ENCODE results near the gene HPCA. TPM values are rescaled to one million over a fixed set of nuclear protein-coding genes. Genes with fewer than 3 reads are reported as not detected.

The HPCA gene
- polyA plus RNA-seq, 1 donor (not counting 4 experiments of a cell fraction or from before 2014, with no cell fraction given), result not detected

DNA sequence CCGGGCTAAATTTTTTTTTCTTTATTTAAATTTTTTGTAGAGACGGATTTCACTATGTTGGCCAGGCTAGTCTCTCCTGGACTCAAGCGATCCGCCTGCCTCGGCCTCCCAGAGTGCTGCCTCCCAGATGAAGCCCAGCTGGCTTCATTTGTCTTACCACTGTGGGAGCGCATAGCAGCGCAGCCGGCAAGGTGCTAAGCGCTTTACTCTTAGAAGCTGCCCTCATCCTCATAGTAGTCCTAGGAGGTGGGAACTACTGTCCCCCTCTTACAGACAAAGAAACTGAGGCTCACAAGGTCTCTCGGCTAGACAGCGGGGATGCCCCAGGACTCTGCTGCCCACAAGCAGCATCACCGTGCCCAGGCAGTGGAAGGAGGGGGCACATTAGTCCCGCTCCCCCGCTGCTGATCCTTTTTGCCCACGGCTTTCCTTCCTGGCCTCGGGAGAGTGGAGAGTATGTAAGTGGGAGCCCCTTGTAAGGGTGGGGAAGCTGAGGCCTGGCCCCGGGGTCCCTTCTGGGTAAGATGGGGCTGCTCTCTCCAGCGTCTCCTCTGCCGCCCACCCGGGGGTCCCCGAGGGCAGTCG is 14.2 kb downstream of the HPCA start:
- Histone ChIP-seq H4K20me1 (ENCODE audit: control insufficient read depth, extremely low read depth, insufficient read depth, low read length) (no peaks in the 10 kb centered on the region), H3K27ac (ENCODE audit: control insufficient read depth, insufficient read depth, low read length) (peak overlapping the region; percentile 42), H3K27me3 (ENCODE audit: control insufficient read depth, extremely low read depth, insufficient read depth, low read length) (no peaks in the 10 kb centered on the region), H3K4me3 (ENCODE audit: control insufficient read depth in 2 of 3, extremely low read depth in 1 of 3, insufficient read depth in 2 of 3, low read depth in 1 of 3, low read length in 3 of 3) (peak overlapping the region; percentile 66 to 84 (median 83)), H3K4me1 (ENCODE audit: control insufficient read depth, extremely low read depth, insufficient read depth, low read length) (peaks cover 32% of the 10 kb centered on the region), H3K9me3 (ENCODE audit: control insufficient read depth, low read depth, low read length) (no peaks in the 10 kb centered on the region), H3K79me2 (ENCODE audit: control insufficient read depth, insufficient read depth, low read length) (peaks cover 9% of the 10 kb centered on the region), H3K36me3 (ENCODE audit: control insufficient read depth in 2 of 2, extremely low read depth in 1 of 2, insufficient read depth in 2 of 2, low read length in 2 of 2) (peaks cover 2 to 14% of the 10 kb centered on the region in 2 experiments), H3K9me1 (ENCODE audit: control insufficient read depth, extremely low read depth, insufficient read depth, low read length) (no peaks in the 10 kb centered on the region), H3K9ac (ENCODE audit: control insufficient read depth, extremely low read depth, insufficient read depth, low read length) (peak overlapping the region; percentile 84), H3K4me2 (ENCODE audit: control insufficient read depth, extremely low read depth, insufficient read depth, low read depth, low read length) (peak overlapping the region; percentile 90), H2AFZ (ENCODE audit: control insufficient read depth, low read length) (peak overlapping the region; percentile 66)
- dilution Hi-C loops (cut with MboI; ENCODE audit: extremely low pct_ligation_motif_present, low sequenced_read_pairs), result no loop called here
- no peak for FAIRE-seq
- no peak for DNase-seq (ENCODE audit: low read depth, low spot score)
- no peak for TF ChIP-seq EZH2 (IDR thresholded peaks at IDR 0.05; ENCODE audit: low read length)
- no peak for TF ChIP-seq CTCF (optimal IDR thresholded peaks at IDR 0.05 in 1 of 3, IDR thresholded peaks at IDR 0.05 in 1 of 3, conservative IDR thresholded peaks at IDR 0.05 in 1 of 3; ENCODE audit: extremely low read depth in 1 of 3, insufficient read depth in 2 of 3, low read length in 3 of 3)

GRCh38 chr1:32900956-32901822 is 14.9 kb downstream of the HPCA start, which contains the start of gene TMEM54:
Gene TMEM54, minus strand, starts transcription at chr1:32901389. Its CDS starts 151 bp downstream, at chr1:32901238.
- peaks cover 0 to 8% of the 10 kb centered on the region in 2 experiments for H3K36me3 ChIP-seq (ENCODE audit: control insufficient read depth in 2 of 2, extremely low read depth in 1 of 2, insufficient read depth in 2 of 2, low read length in 2 of 2)
- dilution Hi-C loops (cut with MboI; ENCODE audit: extremely low pct_ligation_motif_present, low sequenced_read_pairs), result no loop called here
- TF ChIP-seq CTCF (optimal IDR thresholded peaks at IDR 0.05 in 1 of 3, IDR thresholded peaks at IDR 0.05 in 1 of 3, conservative IDR thresholded peaks at IDR 0.05 in 1 of 3; ENCODE audit: extremely low read depth in 1 of 3, insufficient read depth in 2 of 3, low read length in 3 of 3), result no peak
- TF ChIP-seq EZH2 (IDR thresholded peaks at IDR 0.05; ENCODE audit: low read length), result no peak
- FAIRE-seq, result no peak
- H2AFZ ChIP-seq (ENCODE audit: control insufficient read depth, low read length), result peak within 1 kb of the TSS; percentile 66
- H3K79me2 ChIP-seq (ENCODE audit: control insufficient read depth, insufficient read depth, low read length), result peaks cover 9% of the 10 kb centered on the region
- DNase-seq (ENCODE audit: low read depth, low spot score), result no peak
- H4K20me1 ChIP-seq (ENCODE audit: control insufficient read depth, extremely low read depth, insufficient read depth, low read length), result no peaks in the 10 kb centered on the region
- H3K27me3 ChIP-seq (ENCODE audit: control insufficient read depth, extremely low read depth, insufficient read depth, low read length), result no peaks in the 10 kb centered on the region
- H3K4me2 ChIP-seq (ENCODE audit: control insufficient read depth, extremely low read depth, insufficient read depth, low read depth, low read length), result peak within 1 kb of the TSS; percentile 90
- peak within 1 kb of the TSS; percentile 84 for H3K9ac ChIP-seq (ENCODE audit: control insufficient read depth, extremely low read depth, insufficient read depth, low read length)
- H3K4me1 ChIP-seq (ENCODE audit: control insufficient read depth, extremely low read depth, insufficient read depth, low read length), result peaks cover 28% of the 10 kb centered on the region
- H3K4me3 ChIP-seq (ENCODE audit: control insufficient read depth in 2 of 3, extremely low read depth in 1 of 3, insufficient read depth in 2 of 3, low read depth in 1 of 3, low read length in 3 of 3), result peak within 1 kb of the TSS; percentile 66 to 84 (median 83)
- H3K27ac ChIP-seq (ENCODE audit: control insufficient read depth, insufficient read depth, low read length), result peak within 1 kb of the TSS; percentile 56
- H3K9me3 ChIP-seq (ENCODE audit: control insufficient read depth, low read depth, low read length), result no peaks in the 10 kb centered on the region
- no peaks in the 10 kb centered on the region for H3K9me1 ChIP-seq (ENCODE audit: control insufficient read depth, extremely low read depth, insufficient read depth, low read length)
